Osteoblast (primary cell): ENCODE data around the gene SFRP5. TPM values are rescaled to one million over a fixed set of nuclear protein-coding genes. Genes with fewer than 3 reads are reported as not detected.
A peak's percentile ranks its signal among the peaks of the same experiment; 100 is the strongest.

Experiments
- DNase-seq: peaks from one replicate; pipeline ENCODE4 v3.0.0; 2011; ENCODE audit warnings: low spot score, mixed read lengths; ENCODE audit not compliant: insufficient read length; ENCODE audit errors: missing footprints
- H2AFZ ChIP-seq: 2 replicates; pipeline ENCODE4 v1.6.0; 2011; ENCODE audit warnings: mild to moderate bottlenecking, low read length
- H3K27ac ChIP-seq: 2 replicates; pipeline ENCODE4 v1.5.1; 2011; ENCODE audit warnings: mild to moderate bottlenecking, low read depth, low read length, moderate library complexity
- H3K27me3 ChIP-seq: 2 replicates; pipeline ENCODE4 v1.6.0; 2012; ENCODE audit warnings: mild to moderate bottlenecking, control low read depth, inconsistent platforms, low read length, moderate library complexity; ENCODE audit not compliant: insufficient read depth
- H3K36me3 ChIP-seq: 2 replicates; pipeline ENCODE4 v1.5.1; 2011; ENCODE audit warnings: mild to moderate bottlenecking, low read length, control low read depth, moderate library complexity; ENCODE audit not compliant: insufficient read depth
- H3K4me1 ChIP-seq: 2 replicates; pipeline ENCODE4 v1.5.1; 2011; ENCODE audit warnings: mild to moderate bottlenecking, low read length, control low read depth, moderate library complexity; ENCODE audit not compliant: insufficient read depth
- H3K4me2 ChIP-seq: 2 replicates; pipeline ENCODE4 v1.6.0; 2011; ENCODE audit warnings: mild to moderate bottlenecking, low read length; ENCODE audit not compliant: insufficient read depth
- H3K4me3 ChIP-seq: fragments of 200-600 bp; sonication (generic); 3 replicates; pipeline ENCODE4 v1.5.1; 2012; ENCODE audit warnings: mild to moderate bottlenecking, low read length, inconsistent platforms; ENCODE audit not compliant: insufficient read depth
- H3K79me2 ChIP-seq: 2 replicates; pipeline ENCODE4 v1.6.0; 2012; ENCODE audit warnings: mild to moderate bottlenecking, low read length, control low read depth, inconsistent platforms; ENCODE audit not compliant: insufficient read depth
- H3K9me3 ChIP-seq: 2 replicates; pipeline ENCODE4 v1.5.1; 2011; ENCODE audit warnings: low read depth, low read length, control low read depth
- H4K20me1 ChIP-seq: 2 replicates; pipeline ENCODE4 v1.6.0; 2012; ENCODE audit warnings: mild to moderate bottlenecking, low read length, control low read depth; ENCODE audit not compliant: insufficient read depth
- CTCF ChIP-seq: IDR thresholded peaks from 2 replicates; pipeline ENCODE4 v1.5.1; 2011; ENCODE audit warnings: mild to moderate bottlenecking, low read depth, low read length, moderate library complexity; ENCODE audit errors: extremely low read depth
- total RNA-seq: library from RNA; depleted of rRNA; stranded (reverse); fragments of >200 nt; gene quantifications from 2 replicates; pipeline ENCODE4 v1.2.3, GENCODE V29; 2012

The SFRP5 gene
- total RNA-seq, 1 donor: not detected

- H3K9me3 ChIP-seq: no peaks in the 10 kb centered on the region
- peaks cover 24% of the 10 kb centered on the region for H3K79me2 ChIP-seq
- no peak overlapping the region for H2AFZ ChIP-seq
- H3K27ac ChIP-seq: no peak overlapping the region
- H4K20me1 ChIP-seq: peaks cover 13% of the 10 kb centered on the region
- peaks cover 72% of the 10 kb centered on the region for H3K36me3 ChIP-seq
- H3K4me2 ChIP-seq: no peak overlapping the region
- H3K4me1 ChIP-seq: no peaks in the 10 kb centered on the region
- peak; percentile 58 for DNase-seq
- H3K4me3 ChIP-seq: no peak overlapping the region
- no peaks in the 10 kb centered on the region for H3K27me3 ChIP-seq
- TF ChIP-seq CTCF: no peak
Measured at GRCh38 chr10:97747573-97747972, 24.2 kb downstream of the SFRP5 start.

GRCh38 chr10:97744405-97745035, 27.3 kb downstream of the SFRP5 start:
- peak; percentile 44 for DNase-seq
- Histone ChIP-seq H2AFZ (no peak overlapping the region), H3K36me3 (peaks cover 58% of the 10 kb centered on the region), H3K4me3 (no peak overlapping the region), H3K79me2 (peaks cover 48% of the 10 kb centered on the region), H3K4me2 (no peak overlapping the region), H3K9me3 (no peaks in the 10 kb centered on the region), H3K27me3 (no peaks in the 10 kb centered on the region), H3K4me1 (no peaks in the 10 kb centered on the region), H3K27ac (no peak overlapping the region), H4K20me1 (peaks cover 21% of the 10 kb centered on the region)
- no peak for TF ChIP-seq CTCF

- H3K4me3 ChIP-seq: no peak overlapping the region
Measured at GRCh38 chr10:97743169-97743943, 28.4 kb downstream of the SFRP5 start.

More at GRCh38 chr10:97743169-97743943, 28.4 kb downstream of the SFRP5 start:
- Histone ChIP-seq H4K20me1 (peaks cover 22% of the 10 kb centered on the region), H3K79me2 (peaks cover 59% of the 10 kb centered on the region), H3K27me3 (no peaks in the 10 kb centered on the region), H3K4me1 (peaks cover 3% of the 10 kb centered on the region), H3K36me3 (peaks cover 57% of the 10 kb centered on the region), H3K9me3 (no peaks in the 10 kb centered on the region), H3K27ac (no peak overlapping the region), H2AFZ (no peak overlapping the region), H3K4me2 (no peak overlapping the region)
- peak; percentile 49 for DNase-seq
- TF ChIP-seq CTCF: no peak
